Large intestine (tissue), 3 donors: ENCODE results near the gene PJVK. TPM values are rescaled to one million over a fixed set of nuclear protein-coding genes. Genes with fewer than 3 reads are reported as not detected.

Source experiments
- DNase-seq, 2 donors: peaks; one replicate each; pipeline versions ENCODE4 v3.0.0 to v3.0.0-alpha.2; 2013
- H3K27ac ChIP-seq: one replicate; pipeline ENCODE4 v1.5.1; 2013; ENCODE audit warnings: low read length
- H3K27me3 ChIP-seq: 2 replicates; pipeline ENCODE4 v1.6.1; 2013; ENCODE audit warnings: low read length; ENCODE audit not compliant: control insufficient read depth, insufficient read depth
- H3K36me3 ChIP-seq: 2 replicates; pipeline ENCODE4 v1.6.1; 2013; ENCODE audit warnings: low read length; ENCODE audit not compliant: control insufficient read depth, insufficient read depth
- H3K4me1 ChIP-seq: one replicate; pipeline ENCODE4 v1.6.1; 2013; ENCODE audit warnings: low read length; ENCODE audit not compliant: control insufficient read depth, insufficient read depth
- H3K4me3 ChIP-seq: one replicate; pipeline ENCODE4 v1.5.1; 2013; ENCODE audit warnings: low read length
- H3K9me3 ChIP-seq: one replicate; pipeline ENCODE4 v1.6.1; 2013; ENCODE audit warnings: mild to moderate bottlenecking, low read depth, low read length, moderate library complexity; ENCODE audit not compliant: control insufficient read depth
- WGBS: methylation state at CpG from one replicate; pipeline ENCODE4 v1.1.5; 2013; ENCODE audit warnings: low lambda C conversion rate; ENCODE audit not compliant: insufficient coverage; 5-methylcytosine and 5-hydroxymethylcytosine counted together
- polyA plus RNA-seq: library from polyadenylated mRNA; unstranded; fragments of 120-200 nt; gene quantifications from one replicate; pipeline ENCODE4 v1.2.1, GENCODE V29; 2013

Gene PJVK
- polyA plus RNA-seq, 1 donor = 6.5 TPM

DNA sequence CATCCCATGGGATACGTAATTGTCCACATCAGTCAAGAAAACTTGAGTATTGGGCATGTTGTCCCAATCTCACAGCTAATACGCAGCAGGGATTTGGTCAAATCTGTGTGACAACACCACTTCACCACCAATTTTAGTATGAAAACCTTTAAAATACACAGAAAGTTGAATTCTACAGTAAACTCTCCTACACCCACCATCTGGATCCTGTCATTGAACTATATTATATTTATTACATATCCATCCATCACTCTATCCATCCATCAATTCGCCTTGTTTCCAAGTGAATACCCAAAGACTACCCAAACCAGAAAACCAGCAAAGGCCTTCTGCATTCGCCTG is 28.1 kb downstream of the PJVK start:
- DNase-seq = no peak
- peaks cover 24% of the 10 kb centered on the region for H3K4me1 ChIP-seq
- peak overlapping the region; percentile 94 for H3K27ac ChIP-seq
- no peaks in the 10 kb centered on the region for H3K27me3 ChIP-seq
- H3K36me3 ChIP-seq = no peaks in the 10 kb centered on the region
- WGBS = no CpG with 5 or more reads among the region's 4 CpGs
- H3K4me3 ChIP-seq = peak overlapping the region; percentile 70
- no peaks in the 10 kb centered on the region for H3K9me3 ChIP-seq

DNA sequence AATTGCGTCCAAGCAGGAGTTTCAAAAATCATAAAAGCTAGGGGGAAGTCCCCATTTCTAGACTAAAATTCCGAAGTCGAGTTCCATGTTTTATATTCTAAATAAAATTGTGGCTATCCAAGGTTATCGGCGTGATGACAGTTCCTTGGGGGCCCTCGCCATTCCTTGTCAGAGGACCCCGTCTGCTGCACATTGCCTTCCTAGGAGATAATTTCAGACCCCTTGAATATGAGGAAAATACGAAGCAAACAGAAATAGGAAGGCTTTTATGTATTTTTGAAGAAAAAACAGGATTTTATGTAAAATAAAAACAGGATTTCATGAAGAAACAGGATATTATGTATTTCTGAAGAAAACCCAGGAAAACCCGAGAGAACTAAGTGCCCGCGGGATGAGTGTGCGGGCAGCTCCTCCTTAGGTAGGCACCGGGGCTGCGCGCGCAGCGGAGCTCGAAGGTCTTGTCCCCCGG is 28.6 kb downstream of the PJVK start:
- WGBS = 52% methylated on average over 3 of the region's 19 CpGs

GRCh38 chr2:178480227-178481181 is 29.3 kb downstream of the PJVK start, which contains the start of gene PLEKHA3:
Gene PLEKHA3, plus strand, starts transcription at chr2:178480457. Its CDS starts 413 bp downstream, at chr2:178480870.
- peaks cover 30% of the 10 kb centered on the region for H3K4me1 ChIP-seq
- H3K36me3 ChIP-seq = no peaks in the 10 kb centered on the region
- peak within 1 kb of the TSS; percentile 94 for H3K27ac ChIP-seq
- peak; percentile 94 to 98 for DNase-seq
- no peaks in the 10 kb centered on the region for H3K9me3 ChIP-seq
- no CpG with 5 or more reads among the region's 92 CpGs for WGBS
- no peaks in the 10 kb centered on the region for H3K27me3 ChIP-seq
- H3K4me3 ChIP-seq = peak within 1 kb of the TSS; percentile 66

More for the DNA sequence above, 28.6 kb downstream of the PJVK start:
- Histone ChIP-seq H3K27ac (peak overlapping the region; percentile 94), H3K27me3 (no peaks in the 10 kb centered on the region), H3K4me3 (peak overlapping the region; percentile 66), H3K9me3 (no peaks in the 10 kb centered on the region), H3K4me1 (peaks cover 29% of the 10 kb centered on the region), H3K36me3 (no peaks in the 10 kb centered on the region)
- DNase-seq = no peak

GRCh38 chr2:178482437-178482836 is 31.3 kb downstream of the PJVK start:
- H3K4me3 ChIP-seq = no peak overlapping the region
- peaks cover 13% of the 10 kb centered on the region for H3K36me3 ChIP-seq
- no peaks in the 10 kb centered on the region for H3K9me3 ChIP-seq
- no peaks in the 10 kb centered on the region for H3K27me3 ChIP-seq
- H3K4me1 ChIP-seq = peaks cover 30% of the 10 kb centered on the region
- peak in 1 of 2 donors; percentile 34 for DNase-seq
- WGBS = no CpG with 5 or more reads among the region's 4 CpGs
- H3K27ac ChIP-seq = no peak overlapping the region

- no CpG with 5 or more reads among the region's 6 CpGs for WGBS
- peak in 1 of 2 donors; percentile 41 for DNase-seq
- no peak overlapping the region for H3K27ac ChIP-seq
These were observed 33.3 kb downstream of the PJVK start for GRCh38 chr2:178484245-178485041.

GRCh38 chr2:178485356-178485755 is 34.2 kb downstream of the PJVK start:
- Histone ChIP-seq H3K9me3 (no peaks in the 10 kb centered on the region), H3K27me3 (no peaks in the 10 kb centered on the region), H3K4me1 (peaks cover 21% of the 10 kb centered on the region), H3K27ac (no peak overlapping the region), H3K36me3 (peaks cover 18% of the 10 kb centered on the region), H3K4me3 (no peak overlapping the region)
- no peak for DNase-seq
- WGBS = 80% methylated on average over 1 of the region's 3 CpGs

More at GRCh38 chr2:178484245-178485041, 33.3 kb downstream of the PJVK start:
- peaks cover 26% of the 10 kb centered on the region for H3K4me1 ChIP-seq
- no peak overlapping the region for H3K4me3 ChIP-seq
- peaks cover 15% of the 10 kb centered on the region for H3K36me3 ChIP-seq
- no peaks in the 10 kb centered on the region for H3K9me3 ChIP-seq
- no peaks in the 10 kb centered on the region for H3K27me3 ChIP-seq

DNA sequence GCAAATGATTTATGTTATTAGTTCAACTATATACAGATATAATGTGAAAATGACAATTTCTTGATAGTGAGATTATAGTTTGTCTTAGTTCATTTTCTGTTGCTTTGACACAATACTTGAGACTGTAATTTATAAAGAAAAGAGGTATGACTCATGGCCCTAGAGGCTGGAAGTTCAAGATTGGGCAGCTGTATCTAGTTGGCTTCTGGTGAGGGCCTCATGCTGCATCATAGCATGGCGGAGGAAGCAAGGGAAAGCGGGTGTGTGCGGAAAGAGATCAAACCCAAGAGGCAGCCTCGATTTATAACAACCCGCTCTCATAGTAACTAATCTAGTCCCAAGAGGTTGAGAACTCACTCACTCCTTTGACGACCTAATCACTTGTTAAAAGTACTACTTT is 40.4 kb downstream of the PJVK start:
- Histone ChIP-seq H3K9me3 (no peaks in the 10 kb centered on the region), H3K27me3 (no peaks in the 10 kb centered on the region), H3K4me3 (no peak overlapping the region), H3K36me3 (peaks cover 54% of the 10 kb centered on the region), H3K27ac (no peak overlapping the region), H3K4me1 (no peaks in the 10 kb centered on the region)
- WGBS = no CpG with 5 or more reads among the region's 6 CpGs
- DNase-seq = no peak

DNA sequence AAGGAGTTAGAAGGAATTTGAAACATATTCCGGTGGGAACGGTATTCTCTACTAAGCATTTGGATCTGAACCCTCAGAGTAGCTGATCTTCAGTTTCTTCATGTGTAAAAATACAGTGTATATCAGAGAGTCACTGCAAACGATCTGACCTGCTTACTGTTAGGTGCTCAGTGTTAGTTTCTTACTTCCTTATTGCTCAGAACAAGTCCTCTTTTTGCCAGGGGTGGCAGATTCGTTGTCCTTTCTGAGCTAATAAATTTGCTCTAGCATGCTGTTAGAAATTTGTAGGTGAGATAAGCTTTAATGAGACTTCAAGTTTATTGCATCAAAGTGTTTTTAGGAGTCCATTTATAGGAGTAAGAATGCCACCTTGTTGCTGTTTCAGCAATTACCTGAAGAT is 44.9 kb downstream of the PJVK start:
- H3K4me1 ChIP-seq = no peaks in the 10 kb centered on the region
- H3K27ac ChIP-seq = no peak overlapping the region
- H3K27me3 ChIP-seq = no peaks in the 10 kb centered on the region
- H3K4me3 ChIP-seq = no peak overlapping the region
- H3K9me3 ChIP-seq = no peaks in the 10 kb centered on the region
- peaks cover 63% of the 10 kb centered on the region for H3K36me3 ChIP-seq
- peak in 1 of 2 donors; percentile 24 for DNase-seq
- no CpG with 5 or more reads among the region's 4 CpGs for WGBS

- Histone ChIP-seq H3K27me3 (no peaks in the 10 kb centered on the region), H3K4me1 (no peaks in the 10 kb centered on the region), H3K27ac (no peak overlapping the region), H3K36me3 (peaks cover 63% of the 10 kb centered on the region), H3K4me3 (no peak overlapping the region), H3K9me3 (no peaks in the 10 kb centered on the region)
- no peak for DNase-seq
These were observed 47.0 kb downstream of the PJVK start for GRCh38 chr2:178498137-178498536.

- Histone ChIP-seq H3K9me3 (no peaks in the 10 kb centered on the region), H3K27me3 (no peaks in the 10 kb centered on the region), H3K4me1 (no peaks in the 10 kb centered on the region), H3K36me3 (peaks cover 57% of the 10 kb centered on the region), H3K27ac (no peak overlapping the region), H3K4me3 (no peak overlapping the region)
- DNase-seq = no peak
- WGBS = no CpG with 5 or more reads among the region's 3 CpGs
These were observed 48.5 kb downstream of the PJVK start for GRCh38 chr2:178499640-178500039.
